Measurements from ENCODE around the gene MDGA2. TPM values are rescaled to one million over a fixed set of nuclear protein-coding genes. Genes with fewer than 3 reads are reported as not detected.

Gene MDGA2
- total and polyA plus RNA-seq, 2 of the 8 experiments (the other 6 are each of a cell fraction or from before 2014, with no cell fraction given) = 0.11 to 0.69 TPM

- no peak for TF ChIP-seq USF2 (IDR thresholded peaks at IDR 0.05; ENCODE audit: low read length)
These were observed 439.8 kb downstream of the MDGA2 start (continued) for GRCh38 chr14:47235619-47236018.

Measured in H1 (cell line).